ENCODE measurements around the gene SESN2.
"Not testable (repeated sequence)": the region's sequence is repeated elsewhere in the genome, so short reads cannot be mapped to it uniquely, and the experiment has no call there.

- not testable (repeated sequence) for TF ChIP-seq CTCF, POLR2A (IDR thresholded peaks at IDR 0.05)
Measured at GRCh38 chr1:28327431-28327830, 68.1 kb downstream of the SESN2 start.
